ENCODE data around the gene PGAP2.
"Not testable (repeated sequence)": the region's sequence is repeated elsewhere in the genome, so short reads cannot be mapped to it uniquely, and the experiment has no call there.

PGAP2 gene

GRCh38 chr11:3803726-3804495, 4.4 kb upstream of the PGAP2 start:
- DNase-seq (ENCODE audit: low spot score): no peak

GRCh38 chr11:3808861-3809623, 682 bp downstream of the PGAP2 start:
- DNase-seq (ENCODE audit: low spot score): no peak

- no peak for DNase-seq (ENCODE audit: low spot score)
These were observed 1.2 kb downstream of the PGAP2 start for GRCh38 chr11:3809624-3809928.

GRCh38 chr11:3810446-3810845, 2.1 kb downstream of the PGAP2 start:
- DNase-seq (ENCODE audit: low spot score): no peak

- no peak for DNase-seq (ENCODE audit: low spot score)
These were observed 2.6 kb downstream of the PGAP2 start for GRCh38 chr11:3810951-3811350.

- not testable (repeated sequence) for DNase-seq (ENCODE audit: low spot score)
These were observed 6.5 kb downstream of the PGAP2 start for GRCh38 chr11:3814832-3815231.

- no peak for DNase-seq (ENCODE audit: low spot score)
These were observed 7.5 kb downstream of the PGAP2 start for GRCh38 chr11:3815845-3816244.

- DNase-seq (ENCODE audit: low spot score): no peak
These were observed 8.3 kb downstream of the PGAP2 start for GRCh38 chr11:3816673-3817072.

- no peak for DNase-seq (ENCODE audit: low spot score)
These were observed 8.9 kb downstream of the PGAP2 start for GRCh38 chr11:3817181-3817800.

GRCh38 chr11:3820971-3821370, 12.6 kb downstream of the PGAP2 start:
- no peak for DNase-seq (ENCODE audit: low spot score)

GRCh38 chr11:3822312-3822711, 14.0 kb downstream of the PGAP2 start:
- DNase-seq (ENCODE audit: low spot score): no peak

GRCh38 chr11:3823303-3823702, 14.9 kb downstream of the PGAP2 start:
- no peak for DNase-seq (ENCODE audit: low spot score)

- DNase-seq (ENCODE audit: low spot score): no peak
These were observed 15.6 kb downstream of the PGAP2 start for GRCh38 chr11:3823762-3824506.

- DNase-seq (ENCODE audit: low spot score): peak; percentile 79
These were observed 16.5 kb downstream of the PGAP2 start for GRCh38 chr11:3824714-3825472.

GRCh38 chr11:3825473-3826154, 17.3 kb downstream of the PGAP2 start:
- DNase-seq (ENCODE audit: low spot score): no peak

- DNase-seq (ENCODE audit: low spot score): no peak
These were observed 18.4 kb downstream of the PGAP2 start for GRCh38 chr11:3826721-3827120.

- DNase-seq (ENCODE audit: low spot score): no peak
These were observed 19.2 kb downstream of the PGAP2 start for GRCh38 chr11:3827434-3828186.

- no peak for DNase-seq (ENCODE audit: low spot score)
These were observed 21.7 kb downstream of the PGAP2 start for GRCh38 chr11:3830088-3830487.

GRCh38 chr11:3830730-3831129, 22.4 kb downstream of the PGAP2 start:
- DNase-seq (ENCODE audit: low spot score): no peak

All from ecto neural progenitor cell (in vitro differentiated cells).